ENCODE measurements around the gene CDCA5. TPM values are rescaled to one million over a fixed set of nuclear protein-coding genes. Genes with fewer than 3 reads are reported as not detected.

Gene CDCA5
- total and polyA plus RNA-seq, 2 experiments from 2014 or later, result 6.4 to 7.9 TPM

DNA sequence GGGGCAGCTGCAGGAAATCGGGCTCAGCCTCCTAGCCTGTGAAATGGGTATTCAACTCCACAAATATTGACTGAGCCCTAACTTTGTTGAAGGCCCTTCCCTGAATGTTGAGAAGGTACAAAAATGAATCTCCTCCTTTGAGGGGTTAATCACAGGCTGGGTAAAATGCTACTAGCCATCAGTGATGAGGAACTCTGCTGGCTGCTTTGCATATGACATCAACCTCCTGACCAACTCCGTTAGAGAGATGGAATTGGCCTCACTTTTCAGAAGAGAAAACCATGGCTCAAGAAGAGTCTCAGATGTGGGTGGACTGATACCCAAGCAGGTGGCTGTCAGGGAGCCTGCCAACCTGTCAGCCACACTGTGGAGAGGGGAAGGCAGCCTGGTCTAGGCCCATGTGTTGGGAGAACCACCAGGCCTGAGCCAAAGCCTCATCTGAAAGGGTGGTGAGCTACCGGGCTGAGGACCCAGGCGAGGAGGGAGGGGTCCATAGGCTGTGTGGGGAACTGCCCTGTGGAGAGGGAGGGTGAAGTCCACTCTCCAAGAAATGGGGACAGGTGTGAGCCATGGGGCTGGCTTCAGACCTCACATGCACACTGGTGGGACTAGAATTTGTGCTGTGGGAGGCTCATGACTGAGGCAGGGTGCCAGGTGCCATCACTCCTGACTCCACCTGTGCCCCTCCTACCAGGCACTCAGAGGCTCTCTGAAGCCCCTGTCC is 11.8 kb downstream of the CDCA5 start:
- Histone ChIP-seq H3K9me3 (ENCODE audit: low read depth) (no peaks in the 10 kb centered on the region), H3K36me3 (replicated peaks; ENCODE audit: insufficient read depth, low read depth) (no peaks in the 10 kb centered on the region), H3K4me3 (no peak overlapping the region), H3K27me3 (no peaks in the 10 kb centered on the region), H3K9me2 (replicated peaks; ENCODE audit: insufficient read depth) (no peaks in the 10 kb centered on the region), H3K4me2 (no peak overlapping the region), H2AFZ (no peak overlapping the region), H4K20me1 (ENCODE audit: insufficient read depth, poor library complexity, severe bottlenecking) (no peaks in the 10 kb centered on the region), H3K4me1 (ENCODE audit: insufficient read depth) (no peaks in the 10 kb centered on the region), H3K79me2 (no peaks in the 10 kb centered on the region), H3K27ac (no peak overlapping the region)
- TF ChIP-seq EZH2 (IDR thresholded peaks at IDR 0.05; ENCODE audit: borderline replicate concordance) (no peak), EZH2phosphoT487 (IDR thresholded peaks at IDR 0.05; ENCODE audit: low read depth, severe bottlenecking, unreplicated experiment) (no peak)
- TF ChIP-seq, protein P1, sequence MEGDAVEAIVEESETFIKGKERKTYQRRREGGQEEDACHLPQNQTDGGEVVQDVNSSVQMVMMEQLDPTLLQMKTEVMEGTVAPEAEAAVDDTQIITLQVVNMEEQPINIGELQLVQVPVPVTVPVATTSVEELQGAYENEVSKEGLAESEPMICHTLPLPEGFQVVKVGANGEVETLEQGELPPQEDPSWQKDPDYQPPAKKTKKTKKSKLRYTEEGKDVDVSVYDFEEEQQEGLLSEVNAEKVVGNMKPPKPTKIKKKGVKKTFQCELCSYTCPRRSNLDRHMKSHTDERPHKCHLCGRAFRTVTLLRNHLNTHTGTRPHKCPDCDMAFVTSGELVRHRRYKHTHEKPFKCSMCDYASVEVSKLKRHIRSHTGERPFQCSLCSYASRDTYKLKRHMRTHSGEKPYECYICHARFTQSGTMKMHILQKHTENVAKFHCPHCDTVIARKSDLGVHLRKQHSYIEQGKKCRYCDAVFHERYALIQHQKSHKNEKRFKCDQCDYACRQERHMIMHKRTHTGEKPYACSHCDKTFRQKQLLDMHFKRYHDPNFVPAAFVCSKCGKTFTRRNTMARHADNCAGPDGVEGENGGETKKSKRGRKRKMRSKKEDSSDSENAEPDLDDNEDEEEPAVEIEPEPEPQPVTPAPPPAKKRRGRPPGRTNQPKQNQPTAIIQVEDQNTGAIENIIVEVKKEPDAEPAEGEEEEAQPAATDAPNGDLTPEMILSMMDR (IDR thresholded peaks at IDR 0.05; ENCODE audit: poor library complexity), result no peak
- no peak for DNase-seq (ENCODE audit: low spot score)
- 77% methylated on average over 4 of the region's 4 CpGs for WGBS (ENCODE audit: low lambda C conversion rate, missing lambda C conversion rate)

DNA sequence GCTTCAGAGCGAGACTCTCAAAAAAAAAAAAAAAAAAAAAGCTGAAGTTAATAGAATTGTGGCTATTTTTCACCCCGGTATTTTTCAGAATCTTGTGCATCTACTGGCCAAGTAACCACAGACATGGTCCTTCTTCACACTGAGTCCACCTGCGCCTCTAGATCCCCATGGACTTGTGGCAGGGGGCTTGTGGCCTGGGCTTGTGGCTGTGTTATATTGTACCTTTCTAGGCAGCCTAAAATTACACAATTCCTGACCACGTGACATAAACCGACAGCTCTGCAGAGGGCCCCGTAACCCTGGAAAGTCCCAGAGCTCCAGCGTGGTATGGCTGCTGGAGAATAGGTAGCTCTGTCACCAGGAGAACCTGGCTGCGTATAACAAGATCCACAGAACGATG is 14.6 kb downstream of the CDCA5 start:
- no peaks in the 10 kb centered on the region for H3K4me1 ChIP-seq (ENCODE audit: insufficient read depth)
- no peaks in the 10 kb centered on the region for H3K9me2 ChIP-seq (replicated peaks; ENCODE audit: insufficient read depth)
- no peaks in the 10 kb centered on the region for H4K20me1 ChIP-seq (ENCODE audit: insufficient read depth, poor library complexity, severe bottlenecking)
- DNase-seq (ENCODE audit: low spot score), result no peak
- no peaks in the 10 kb centered on the region for H3K9me3 ChIP-seq (ENCODE audit: low read depth)
- no peak overlapping the region for H3K4me2 ChIP-seq
- 74% methylated on average over 9 of the region's 9 CpGs for WGBS (ENCODE audit: low lambda C conversion rate, missing lambda C conversion rate)
- H3K27me3 ChIP-seq, result no peaks in the 10 kb centered on the region
- H3K36me3 ChIP-seq (replicated peaks; ENCODE audit: insufficient read depth, low read depth), result no peaks in the 10 kb centered on the region
- TF ChIP-seq, protein P1 (IDR thresholded peaks at IDR 0.05; ENCODE audit: poor library complexity), result no peak
- TF ChIP-seq EZH2phosphoT487 (IDR thresholded peaks at IDR 0.05; ENCODE audit: low read depth, severe bottlenecking, unreplicated experiment) (no peak), EZH2 (IDR thresholded peaks at IDR 0.05; ENCODE audit: borderline replicate concordance) (no peak)
- no peak overlapping the region for H3K4me3 ChIP-seq
- H3K79me2 ChIP-seq, result no peaks in the 10 kb centered on the region
- no peak overlapping the region for H3K27ac ChIP-seq
- no peak overlapping the region for H2AFZ ChIP-seq

DNA sequence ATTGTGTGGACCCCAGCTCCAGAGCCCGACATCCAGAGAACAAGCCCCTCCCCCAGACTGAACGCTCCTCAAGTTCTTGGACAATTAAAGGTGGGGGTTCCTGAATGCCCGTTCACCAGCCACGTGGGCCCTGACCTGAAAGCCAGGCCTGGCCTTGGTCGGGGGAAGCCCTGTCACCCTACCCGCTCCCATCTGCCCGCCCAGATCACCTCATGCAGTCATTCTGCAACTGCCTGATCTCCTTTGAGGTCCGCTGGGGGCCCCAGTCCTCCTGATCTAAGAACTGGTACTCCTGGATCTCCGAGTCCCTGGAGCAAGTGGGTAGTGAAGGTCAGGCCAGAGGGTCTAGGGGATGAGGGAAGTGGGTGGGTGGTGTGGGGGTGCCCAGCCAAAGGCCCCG is 16.4 kb downstream of the CDCA5 start:
- H3K4me1 ChIP-seq (ENCODE audit: insufficient read depth), result no peaks in the 10 kb centered on the region
- no peaks in the 10 kb centered on the region for H4K20me1 ChIP-seq (ENCODE audit: insufficient read depth, poor library complexity, severe bottlenecking)
- no peak for DNase-seq (ENCODE audit: low spot score)
- no peak overlapping the region for H3K4me2 ChIP-seq
- H3K27ac ChIP-seq, result no peak overlapping the region
- H3K9me2 ChIP-seq (replicated peaks; ENCODE audit: insufficient read depth), result no peaks in the 10 kb centered on the region
- TF ChIP-seq, protein P1 (IDR thresholded peaks at IDR 0.05; ENCODE audit: poor library complexity), result no peak
- no peak for TF ChIP-seq EZH2phosphoT487 (IDR thresholded peaks at IDR 0.05; ENCODE audit: low read depth, severe bottlenecking, unreplicated experiment)
- TF ChIP-seq EZH2 (IDR thresholded peaks at IDR 0.05; ENCODE audit: borderline replicate concordance), result no peak
- H2AFZ ChIP-seq, result no peak overlapping the region
- no peak overlapping the region for H3K4me3 ChIP-seq
- 84% methylated on average over 10 of the region's 10 CpGs for WGBS (ENCODE audit: low lambda C conversion rate, missing lambda C conversion rate)
- H3K27me3 ChIP-seq, result no peaks in the 10 kb centered on the region
- H3K9me3 ChIP-seq (ENCODE audit: low read depth), result no peaks in the 10 kb centered on the region
- H3K79me2 ChIP-seq, result no peaks in the 10 kb centered on the region
- H3K36me3 ChIP-seq (replicated peaks; ENCODE audit: insufficient read depth, low read depth), result no peaks in the 10 kb centered on the region
